ENCODE data around the gene GABRD. TPM values are rescaled to one million over a fixed set of nuclear protein-coding genes. Genes with fewer than 3 reads are reported as not detected.

The GABRD gene
- total RNA-seq, 1 donor from 2014 or later, result 0.41 TPM

- no peak overlapping the region for H3K4me3 ChIP-seq
- intact Hi-C loops (cut with micrococcal nuclease), result no loop called here
- no peak for DNase-seq
- no peaks in the 10 kb centered on the region for H3K36me3 ChIP-seq
- peaks cover 50% of the 10 kb centered on the region for H3K27me3 ChIP-seq (ENCODE audit: low read depth)
- no peaks in the 10 kb centered on the region for H3K9me3 ChIP-seq (replicated peaks)
- peaks cover 2% of the 10 kb centered on the region for H3K4me1 ChIP-seq
- TF ChIP-seq CTCF (IDR thresholded peaks at IDR 0.05; ENCODE audit: borderline replicate concordance), result no peak
- no peak overlapping the region for H3K27ac ChIP-seq (replicated peaks)
Measured at GRCh38 chr1:1996207-1996651, 22.9 kb upstream of the GABRD start.

- no peak overlapping the region for H3K4me3 ChIP-seq
- no peaks in the 10 kb centered on the region for H3K36me3 ChIP-seq
- H3K4me1 ChIP-seq, result no peaks in the 10 kb centered on the region
- intact Hi-C loops (cut with micrococcal nuclease), result no loop called here
- H3K9me3 ChIP-seq (replicated peaks), result no peaks in the 10 kb centered on the region
- no peak overlapping the region for H3K27ac ChIP-seq (replicated peaks)
- peaks cover 64% of the 10 kb centered on the region for H3K27me3 ChIP-seq (ENCODE audit: low read depth)
- DNase-seq, result no peak
- TF ChIP-seq CTCF (IDR thresholded peaks at IDR 0.05; ENCODE audit: borderline replicate concordance), result no peak
Measured at GRCh38 chr1:1997576-1997975, 21.6 kb upstream of the GABRD start.

GRCh38 chr1:2000432-2000831 is 18.7 kb upstream of the GABRD start:
- H3K27me3 ChIP-seq (ENCODE audit: low read depth), result peaks cover 84% of the 10 kb centered on the region
- intact Hi-C loops (cut with micrococcal nuclease), result no loop called here

GRCh38 chr1:2000850-2001249 is 18.3 kb upstream of the GABRD start:
- H3K4me3 ChIP-seq, result no peak overlapping the region
- H3K27me3 ChIP-seq (ENCODE audit: low read depth), result peaks cover 88% of the 10 kb centered on the region
- H3K36me3 ChIP-seq, result no peaks in the 10 kb centered on the region
- H3K27ac ChIP-seq (replicated peaks), result no peak overlapping the region
- no peak for DNase-seq
- no peak for TF ChIP-seq CTCF (IDR thresholded peaks at IDR 0.05; ENCODE audit: borderline replicate concordance)
- H3K9me3 ChIP-seq (replicated peaks), result no peaks in the 10 kb centered on the region
- intact Hi-C loops (cut with micrococcal nuclease), result no loop called here
- H3K4me1 ChIP-seq, result peaks cover 6% of the 10 kb centered on the region

More at GRCh38 chr1:2000432-2000831, 18.7 kb upstream of the GABRD start:
- Histone ChIP-seq H3K36me3 (no peaks in the 10 kb centered on the region), H3K9me3 (replicated peaks) (no peaks in the 10 kb centered on the region), H3K27ac (replicated peaks) (no peak overlapping the region), H3K4me3 (no peak overlapping the region), H3K4me1 (peaks cover 6% of the 10 kb centered on the region)
- no peak for DNase-seq
- TF ChIP-seq CTCF (IDR thresholded peaks at IDR 0.05; ENCODE audit: borderline replicate concordance), result no peak

GRCh38 chr1:2001773-2002411 is 17.3 kb upstream of the GABRD start:
- Histone ChIP-seq H3K9me3 (replicated peaks) (no peaks in the 10 kb centered on the region), H3K4me1 (peaks cover 6% of the 10 kb centered on the region), H3K27me3 (ENCODE audit: low read depth) (peaks cover 98% of the 10 kb centered on the region), H3K4me3 (no peak overlapping the region), H3K27ac (replicated peaks) (no peak overlapping the region), H3K36me3 (no peaks in the 10 kb centered on the region)
- intact Hi-C loops (cut with micrococcal nuclease), result no loop called here
- DNase-seq, result no peak
- TF ChIP-seq CTCF (IDR thresholded peaks at IDR 0.05; ENCODE audit: borderline replicate concordance), result no peak

Measured in left ventricle myocardium inferior (tissue), 1 donor.